Neural progenitor cell (in vitro differentiated cells): ENCODE results near the gene FRMD5.

Experiments
- CTCF ChIP-seq: fragments of 200-600 bp; sonication (generic); IDR thresholded peaks from 2 replicates; pipeline ENCODE4 v1.5.1; 2017; ENCODE audit warnings: antibody characterized with exemption, mild to moderate bottlenecking
- EZH2 ChIP-seq: fragments of 200-600 bp; sonication (generic); IDR thresholded peaks from 2 replicates; pipeline ENCODE4 v1.6.1; 2017; ENCODE audit warnings: antibody characterized with exemption, mild to moderate bottlenecking, moderate library complexity
- EZH2phosphoT487 ChIP-seq: fragments of 200-600 bp; sonication (generic); IDR thresholded peaks from 2 replicates; pipeline ENCODE4 v1.6.1; 2017; ENCODE audit warnings: antibody characterized with exemption

- TF ChIP-seq CTCF, result no peak
- TF ChIP-seq EZH2, result no peak
- no peak for TF ChIP-seq EZH2phosphoT487
Observed at GRCh38 chr15:43918717-43919116, 276.4 kb downstream of the FRMD5 start.
